ENCODE data around the gene EPS8. TPM values are rescaled to one million over a fixed set of nuclear protein-coding genes. Genes with fewer than 3 reads are reported as not detected.

Gene EPS8
- total and polyA plus RNA-seq, 2 donors (not counting 1 experiment from before 2014, with no cell fraction given) = 0.76 to 0.96 TPM

GRCh38 chr12:15823360-15824128 is 34.4 kb upstream of the EPS8 start:
- no peak overlapping the region for H3K4me3 ChIP-seq (ENCODE audit: control extremely low read depth in 1 of 5, extremely low read depth in 1 of 5, insufficient read depth in 1 of 5, low read depth in 2 of 5, low read length in 4 of 5)
- H3K27ac ChIP-seq (ENCODE audit: low read length in 2 of 2) = no peak overlapping the region
- H3K9ac ChIP-seq (ENCODE audit: low read length) = no peak overlapping the region
- H3K9me3 ChIP-seq (ENCODE audit: control extremely low read depth in 1 of 3, control insufficient read depth in 2 of 3, insufficient read depth in 1 of 3, low read length in 2 of 3) = no peaks in the 10 kb centered on the region
- no peak overlapping the region for H2AFZ ChIP-seq (ENCODE audit: insufficient read depth, low read depth, low read length, poor library complexity, severe bottlenecking)
- no peaks in the 10 kb centered on the region for H3K79me2 ChIP-seq (ENCODE audit: control insufficient read depth, insufficient read depth, low read length)
- DNase-seq (no peak), ATAC-seq (ENCODE audit: low read depth) (no peak)
- ChIA-PET POLR2A (no interaction called here), CTCF (no interaction called here)
- H4K20me1 ChIP-seq (ENCODE audit: control insufficient read depth, insufficient read depth, low read length, poor library complexity, severe bottlenecking) = no peaks in the 10 kb centered on the region
- H3K27me3 ChIP-seq (replicated peaks in 1 of 4; ENCODE audit: control extremely low read depth in 1 of 4, control insufficient read depth in 3 of 4, insufficient read depth in 4 of 4, low read length in 3 of 4) = peaks cover 0 to 6% (median 0%) of the 10 kb centered on the region in 4 experiments
- Mint-ChIP-seq H3K27me3 (peaks cover 18% of the 10 kb centered on the region), H3K4me1 (no peaks in the 10 kb centered on the region), H3K27ac (no peak overlapping the region), H3K9me3 (ENCODE audit: insufficient read depth) (no peaks in the 10 kb centered on the region), H3K4me3 (no peak overlapping the region)
- H3K4me1 ChIP-seq (ENCODE audit: control insufficient read depth in 2 of 2, insufficient read depth in 2 of 2, low read length in 2 of 2) = no peaks in the 10 kb centered on the region
- no peak overlapping the region for H3K4me2 ChIP-seq (replicated peaks; ENCODE audit: low read depth, low read length, poor library complexity, severe bottlenecking)
- no peak for TF ChIP-seq EZH2 (IDR thresholded peaks at IDR 0.05; ENCODE audit: borderline replicate concordance, insufficient read depth, low read depth, low read length, poor library complexity, severe bottlenecking)
- TF ChIP-seq CTCF (IDR thresholded peaks at IDR 0.05) = no peak
- H3K36me3 ChIP-seq (replicated peaks in 1 of 2; ENCODE audit: control extremely low read depth in 1 of 2, control insufficient read depth in 1 of 2, extremely low read depth in 1 of 2, insufficient read depth in 2 of 2, low read length in 1 of 2) = no peaks in the 10 kb centered on the region
- WGBS (ENCODE audit: insufficient coverage) = no CpG with 5 or more reads among the region's 3 CpGs
- intact Hi-C loops (cut with micrococcal nuclease) = no loop called here
